Measurements from ENCODE around the gene RAB11A.

RAB11A gene

DNA sequence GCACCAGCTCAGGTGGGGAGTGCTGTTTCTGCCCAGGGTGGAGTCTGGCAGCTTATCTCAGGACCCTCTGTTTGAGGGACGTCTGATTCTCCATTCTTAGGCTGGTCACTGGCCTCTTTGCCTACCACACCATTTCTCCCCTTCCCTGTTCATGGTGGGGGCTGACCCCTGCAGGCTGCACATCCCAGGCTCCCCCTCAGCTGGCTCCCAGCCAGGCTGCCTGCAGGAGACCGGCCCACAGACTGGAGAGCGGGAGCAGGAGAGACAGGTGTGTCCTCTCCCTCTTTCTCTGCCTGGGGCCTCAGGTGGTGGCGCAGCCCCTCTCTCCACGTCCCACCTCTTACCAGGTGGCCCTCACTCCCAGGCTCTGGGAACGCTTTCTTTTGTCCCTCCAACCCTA, 60.8 kb downstream of the RAB11A start:
- no peaks in the 10 kb centered on the region for H3K4me1 ChIP-seq (ENCODE audit: control insufficient read depth, low read length)
- H3K9me3 ChIP-seq (ENCODE audit: control insufficient read depth, insufficient read depth, low read length): no peaks in the 10 kb centered on the region
- no peak for TF ChIP-seq EZH2phosphoT487 (IDR thresholded peaks at IDR 0.05; ENCODE audit: borderline replicate concordance, low read length)
- TF ChIP-seq, protein P1, sequence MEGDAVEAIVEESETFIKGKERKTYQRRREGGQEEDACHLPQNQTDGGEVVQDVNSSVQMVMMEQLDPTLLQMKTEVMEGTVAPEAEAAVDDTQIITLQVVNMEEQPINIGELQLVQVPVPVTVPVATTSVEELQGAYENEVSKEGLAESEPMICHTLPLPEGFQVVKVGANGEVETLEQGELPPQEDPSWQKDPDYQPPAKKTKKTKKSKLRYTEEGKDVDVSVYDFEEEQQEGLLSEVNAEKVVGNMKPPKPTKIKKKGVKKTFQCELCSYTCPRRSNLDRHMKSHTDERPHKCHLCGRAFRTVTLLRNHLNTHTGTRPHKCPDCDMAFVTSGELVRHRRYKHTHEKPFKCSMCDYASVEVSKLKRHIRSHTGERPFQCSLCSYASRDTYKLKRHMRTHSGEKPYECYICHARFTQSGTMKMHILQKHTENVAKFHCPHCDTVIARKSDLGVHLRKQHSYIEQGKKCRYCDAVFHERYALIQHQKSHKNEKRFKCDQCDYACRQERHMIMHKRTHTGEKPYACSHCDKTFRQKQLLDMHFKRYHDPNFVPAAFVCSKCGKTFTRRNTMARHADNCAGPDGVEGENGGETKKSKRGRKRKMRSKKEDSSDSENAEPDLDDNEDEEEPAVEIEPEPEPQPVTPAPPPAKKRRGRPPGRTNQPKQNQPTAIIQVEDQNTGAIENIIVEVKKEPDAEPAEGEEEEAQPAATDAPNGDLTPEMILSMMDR (IDR thresholded peaks at IDR 0.05; ENCODE audit: low read depth, low read length, poor library complexity, severe bottlenecking): no peak
- H3K27me3 ChIP-seq (ENCODE audit: control insufficient read depth, low read length): no peaks in the 10 kb centered on the region
- H3K4me3 ChIP-seq (ENCODE audit: low read length): no peak overlapping the region
- no peak overlapping the region for H3K27ac ChIP-seq (ENCODE audit: low read depth, low read length)
- no peaks in the 10 kb centered on the region for H3K9me2 ChIP-seq (replicated peaks; ENCODE audit: control insufficient read depth, low read length)
- no peaks in the 10 kb centered on the region for H3K79me2 ChIP-seq (ENCODE audit: control insufficient read depth, low read length)
- peaks cover 51% of the 10 kb centered on the region for H3K36me3 ChIP-seq (ENCODE audit: control insufficient read depth, low read length)
- H3K4me2 ChIP-seq (ENCODE audit: low read length): no peak overlapping the region
- H3F3A ChIP-seq (ENCODE audit: control insufficient read depth, insufficient read depth): no peaks in the 10 kb centered on the region
- no peaks in the 10 kb centered on the region for H4K20me1 ChIP-seq (ENCODE audit: control insufficient read depth, insufficient read depth, low read depth, low read length)

DNA sequence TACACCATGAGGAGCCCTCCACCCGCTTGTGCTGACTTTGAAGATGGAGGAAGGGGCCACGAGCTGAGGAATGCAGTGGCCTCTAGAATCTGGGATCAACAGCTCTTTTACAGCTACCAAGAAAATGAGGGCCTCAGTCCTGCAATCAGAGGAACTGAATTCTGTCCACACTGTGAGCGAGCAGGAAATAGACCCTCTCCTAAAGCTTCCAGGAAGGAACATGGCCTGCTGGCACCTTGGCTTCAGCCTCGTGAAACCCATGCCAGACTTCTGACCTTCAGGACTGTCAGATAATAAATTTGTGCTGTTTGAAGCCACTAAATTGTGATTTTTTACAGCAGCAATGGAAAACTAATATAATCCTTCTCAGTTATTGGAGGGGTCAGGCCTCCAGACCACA, 61.9 kb downstream of the RAB11A start:
- TF ChIP-seq, protein P1 (IDR thresholded peaks at IDR 0.05; ENCODE audit: low read depth, low read length, poor library complexity, severe bottlenecking): no peak
- H3K9me2 ChIP-seq (replicated peaks; ENCODE audit: control insufficient read depth, low read length): no peaks in the 10 kb centered on the region
- no peaks in the 10 kb centered on the region for H3K79me2 ChIP-seq (ENCODE audit: control insufficient read depth, low read length)
- H3K27ac ChIP-seq (ENCODE audit: low read depth, low read length): no peak overlapping the region
- H3K27me3 ChIP-seq (ENCODE audit: control insufficient read depth, low read length): no peaks in the 10 kb centered on the region
- H3K36me3 ChIP-seq (ENCODE audit: control insufficient read depth, low read length): peaks cover 41% of the 10 kb centered on the region
- no peak overlapping the region for H3K4me2 ChIP-seq (ENCODE audit: low read length)
- H3K4me1 ChIP-seq (ENCODE audit: control insufficient read depth, low read length): no peaks in the 10 kb centered on the region
- no peaks in the 10 kb centered on the region for H3K9me3 ChIP-seq (ENCODE audit: control insufficient read depth, insufficient read depth, low read length)
- H4K20me1 ChIP-seq (ENCODE audit: control insufficient read depth, insufficient read depth, low read depth, low read length): no peaks in the 10 kb centered on the region
- no peaks in the 10 kb centered on the region for H3F3A ChIP-seq (ENCODE audit: control insufficient read depth, insufficient read depth)
- no peak overlapping the region for H3K4me3 ChIP-seq (ENCODE audit: low read length)

DNA sequence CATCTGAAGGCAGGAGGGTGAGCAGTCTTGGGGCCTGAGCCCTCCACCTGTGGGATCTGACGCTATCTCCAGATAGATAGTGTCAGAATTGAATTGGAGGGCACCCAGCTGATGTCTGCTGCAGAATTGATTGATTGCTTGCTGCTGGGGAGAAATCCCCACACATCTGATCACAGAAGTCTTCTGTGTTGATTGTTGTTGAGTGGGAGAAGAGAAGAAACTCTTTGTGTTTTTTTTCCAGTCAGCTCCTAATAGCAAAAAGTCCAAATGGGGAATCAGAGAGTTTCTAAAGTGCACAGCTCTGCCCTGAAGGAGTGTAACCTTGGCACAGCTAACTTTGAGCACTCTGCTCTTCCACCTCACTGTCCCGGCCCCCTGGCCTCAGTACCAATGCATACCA, 66.1 kb downstream of the RAB11A start:
- Histone ChIP-seq H3K4me3 (ENCODE audit: low read length) (no peak overlapping the region), H3K79me2 (ENCODE audit: control insufficient read depth, low read length) (no peaks in the 10 kb centered on the region), H3K4me2 (ENCODE audit: low read length) (no peak overlapping the region), H3K27me3 (ENCODE audit: control insufficient read depth, low read length) (no peaks in the 10 kb centered on the region), H3F3A (ENCODE audit: control insufficient read depth, insufficient read depth) (no peaks in the 10 kb centered on the region), H3K4me1 (ENCODE audit: control insufficient read depth, low read length) (no peaks in the 10 kb centered on the region), H3K36me3 (ENCODE audit: control insufficient read depth, low read length) (peaks cover 9% of the 10 kb centered on the region), H3K9me2 (replicated peaks; ENCODE audit: control insufficient read depth, low read length) (no peaks in the 10 kb centered on the region), H3K9me3 (ENCODE audit: control insufficient read depth, insufficient read depth, low read length) (no peaks in the 10 kb centered on the region), H4K20me1 (ENCODE audit: control insufficient read depth, insufficient read depth, low read depth, low read length) (no peaks in the 10 kb centered on the region), H3K27ac (ENCODE audit: low read depth, low read length) (no peak overlapping the region)
- TF ChIP-seq EZH2phosphoT487 (IDR thresholded peaks at IDR 0.05; ENCODE audit: borderline replicate concordance, low read length): no peak
- TF ChIP-seq, protein P1 (IDR thresholded peaks at IDR 0.05; ENCODE audit: low read depth, low read length, poor library complexity, severe bottlenecking): no peak

DNA sequence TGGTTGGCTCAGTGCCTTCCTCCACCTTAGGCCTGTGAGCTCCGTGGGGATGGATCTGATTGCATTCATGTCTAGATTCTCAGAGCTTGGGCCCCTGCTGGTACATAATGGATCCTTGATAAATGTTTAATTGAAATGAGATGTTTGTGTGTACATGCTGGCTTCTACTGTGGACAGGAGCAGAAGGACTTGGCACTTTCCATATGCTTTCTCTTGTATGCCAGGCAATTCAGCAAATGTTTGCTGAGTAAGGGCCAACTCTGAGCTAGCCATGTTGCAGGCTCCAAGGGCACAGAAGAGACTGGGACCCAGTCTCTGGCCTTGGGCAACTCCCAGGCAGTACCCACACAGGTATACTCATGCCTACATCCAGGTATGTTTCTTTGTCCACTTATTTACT, 67.0 kb downstream of the RAB11A start:
- H3F3A ChIP-seq (ENCODE audit: control insufficient read depth, insufficient read depth): no peaks in the 10 kb centered on the region
- H3K27ac ChIP-seq (ENCODE audit: low read depth, low read length): no peak overlapping the region
- H4K20me1 ChIP-seq (ENCODE audit: control insufficient read depth, insufficient read depth, low read depth, low read length): no peaks in the 10 kb centered on the region
- peaks cover 4% of the 10 kb centered on the region for H3K36me3 ChIP-seq (ENCODE audit: control insufficient read depth, low read length)
- no peaks in the 10 kb centered on the region for H3K9me3 ChIP-seq (ENCODE audit: control insufficient read depth, insufficient read depth, low read length)
- no peaks in the 10 kb centered on the region for H3K9me2 ChIP-seq (replicated peaks; ENCODE audit: control insufficient read depth, low read length)
- H3K4me1 ChIP-seq (ENCODE audit: control insufficient read depth, low read length): no peaks in the 10 kb centered on the region
- no peak for TF ChIP-seq EZH2phosphoT487 (IDR thresholded peaks at IDR 0.05; ENCODE audit: borderline replicate concordance, low read length)
- TF ChIP-seq, protein P1 (IDR thresholded peaks at IDR 0.05; ENCODE audit: low read depth, low read length, poor library complexity, severe bottlenecking): no peak
- H3K4me2 ChIP-seq (ENCODE audit: low read length): no peak overlapping the region
- H3K4me3 ChIP-seq (ENCODE audit: low read length): no peak overlapping the region
- H3K79me2 ChIP-seq (ENCODE audit: control insufficient read depth, low read length): no peaks in the 10 kb centered on the region
- H3K27me3 ChIP-seq (ENCODE audit: control insufficient read depth, low read length): no peaks in the 10 kb centered on the region

Measured in DOHH2 (cell line).